H1 (cell line): ENCODE data around the gene GLUL. TPM values are rescaled to one million over a fixed set of nuclear protein-coding genes. Genes with fewer than 3 reads are reported as not detected.

Experiments
- CTCF ChIA-PET: fragments of 300-600 bp; sonication (Branson Sonifier 250); formaldehyde crosslinking; loops from one replicate; lab custom pipeline; 2021; ENCODE audit not compliant: partially characterized antibody; lab: Charles Lee
- POLR2A ChIA-PET: fragments of 300-600 bp; sonication (Branson Sonifier 250); formaldehyde crosslinking; loops from one replicate; lab custom pipeline; 2021; ENCODE audit warnings: inconsistent platforms; ENCODE audit not compliant: partially characterized antibody; lab: Charles Lee
- DNase-seq, 2 experiments: peaks; one replicate each; pipeline versions ENCODE4 v3.0.0 to v3.0.0-alpha.2; 2010 to 2022; ENCODE audit warnings: low spot score in 2 of 2, low read depth in 1 of 2, mixed read lengths in 1 of 2
- FAIRE-seq: peaks from 2 replicates; lab custom pipeline; 2011; peaks lifted over from hg19 to GRCh38; lab: Jason Lieb, UNC
- H2AFZ ChIP-seq: 2 replicates; pipeline ENCODE4 v1.8.1; 2012; ENCODE audit warnings: low read length, inconsistent platforms
- H2AK5ac ChIP-seq: 2 replicates; pipeline ENCODE4 v1.6.1; 2013; ENCODE audit warnings: low read depth, low read length
- H2BK120ac ChIP-seq: replicated peaks from 2 replicates; pipeline ENCODE3; 2013; ENCODE audit warnings: low read depth, low read length, inconsistent platforms
- H2BK12ac ChIP-seq: 2 replicates; pipeline ENCODE4 v1.6.1; 2013; ENCODE audit warnings: low read depth, low read length
- H2BK15ac ChIP-seq: 2 replicates; pipeline ENCODE4 v1.6.1; 2013; ENCODE audit warnings: low read length
- H2BK20ac ChIP-seq: 2 replicates; pipeline ENCODE4 v1.6.1; 2013; ENCODE audit warnings: low read length
- H2BK5ac ChIP-seq: 2 replicates; pipeline ENCODE4 v1.6.1; 2013; ENCODE audit warnings: low read depth, low read length
- H3K14ac ChIP-seq: 2 replicates; pipeline ENCODE4 v1.6.1; 2013; ENCODE audit warnings: inconsistent platforms; ENCODE audit not compliant: insufficient read length
- H3K18ac ChIP-seq: 2 replicates; pipeline ENCODE4 v1.6.1; 2013; ENCODE audit warnings: low read length; ENCODE audit errors: extremely low read depth
- H3K23ac ChIP-seq: 2 replicates; pipeline ENCODE4 v1.6.1; 2013; ENCODE audit warnings: inconsistent platforms; ENCODE audit not compliant: insufficient read length
- H3K23me2 ChIP-seq: 2 replicates; pipeline ENCODE4 v1.6.1; 2013; ENCODE audit warnings: low read depth, low read length
- H3K27ac ChIP-seq: 2 replicates; pipeline ENCODE4 v1.6.1; 2011; ENCODE audit warnings: low read depth, low read length, inconsistent platforms
- H3K27me3 ChIP-seq, 4 experiments: replicated peaks in 1 of 4; 1 replicate in 1 of 4; 2 replicates in 3 of 4; pipeline versions ENCODE4 v1.6.1 to v1.8.1; 2011 to 2013; ENCODE audit warnings: low read length in 3 of 4, mild to moderate bottlenecking in 3 of 4, inconsistent platforms in 2 of 4, mixed read lengths in 2 of 4, moderate library complexity in 1 of 4; ENCODE audit not compliant: control insufficient read depth in 3 of 4, insufficient read depth in 3 of 4; ENCODE audit errors: extremely low read depth in 1 of 4
- H3K36me3 ChIP-seq, 4 experiments: 2 replicates each; pipeline versions ENCODE4 v1.6.1 to v1.8.1; 2011 to 2013; ENCODE audit warnings: mild to moderate bottlenecking in 4 of 4, low read length in 3 of 4, moderate library complexity in 2 of 4, control low read depth in 1 of 4, inconsistent platforms in 1 of 4; ENCODE audit not compliant: insufficient read depth in 4 of 4, control insufficient read depth in 2 of 4
- H3K4ac ChIP-seq: replicated peaks from 2 replicates; pipeline ENCODE3; 2013; ENCODE audit warnings: low read length, low read depth, mixed read lengths, inconsistent platforms; ENCODE audit not compliant: insufficient read length
- H3K4me1 ChIP-seq, 4 experiments: replicated peaks in 1 of 4; 1 replicate in 1 of 4; 2 replicates in 3 of 4; pipeline versions ENCODE4 v1.6.1 to v1.8.1; 2011 to 2013; ENCODE audit warnings: low read length in 3 of 4, inconsistent platforms in 2 of 4, mixed read lengths in 1 of 4; ENCODE audit not compliant: insufficient read depth in 4 of 4, control insufficient read depth in 3 of 4
- H3K4me2 ChIP-seq, 2 experiments: 2 replicates each; pipeline versions ENCODE4 v1.6.1 to v1.8.1; 2011 to 2013; ENCODE audit warnings: low read depth in 2 of 2, low read length in 2 of 2, control low read depth in 1 of 2, inconsistent platforms in 1 of 2, mild to moderate bottlenecking in 1 of 2; ENCODE audit not compliant: insufficient read depth in 1 of 2
- H3K4me3 ChIP-seq, 4 experiments: fragments of 200-600, 300-600 bp in 1 of 4; sonication (generic), shearing (Covaris generic), sonication (Bioruptor Twin) in 1 of 4; 2 replicates each; pipeline versions ENCODE4 v1.5.1 to v1.8.1; 2011 to 2016; ENCODE audit warnings: low read length in 4 of 4, low read depth in 3 of 4, control low read depth in 2 of 4, inconsistent platforms in 2 of 4, mild to moderate bottlenecking in 2 of 4, mixed read lengths in 1 of 4, moderate library complexity in 1 of 4; ENCODE audit not compliant: insufficient read depth in 2 of 4; ENCODE audit errors: extremely low read depth in 1 of 4
- H3K56ac ChIP-seq: replicated peaks from 2 replicates; pipeline ENCODE3; 2013; ENCODE audit warnings: low read depth, mild to moderate bottlenecking, mixed read lengths, low read length, inconsistent platforms; ENCODE audit not compliant: insufficient read length
- H3K79me1 ChIP-seq: 2 replicates; pipeline ENCODE4 v1.6.1; 2013; ENCODE audit warnings: low read depth, low read length, control low read depth
- H3K79me2 ChIP-seq, 2 experiments: 2 replicates each; pipeline versions ENCODE4 v1.6.1 to v1.8.1; 2012 to 2013; ENCODE audit warnings: low read length in 2 of 2, mild to moderate bottlenecking in 2 of 2, inconsistent platforms in 1 of 2; ENCODE audit not compliant: insufficient read depth in 2 of 2, control insufficient read depth in 1 of 2
- H3K9ac ChIP-seq, 4 experiments: replicated peaks in 1 of 4; 1 replicate in 1 of 4; 2 replicates in 3 of 4; pipeline versions ENCODE4 v1.6.1 to v1.8.1; 2011 to 2013; ENCODE audit warnings: low read depth in 3 of 4, low read length in 3 of 4, control low read depth in 2 of 4, mild to moderate bottlenecking in 2 of 4, moderate library complexity in 2 of 4, inconsistent platforms in 1 of 4; ENCODE audit errors: extremely low read depth in 1 of 4
- H3K9me3 ChIP-seq, 2 experiments: 2 replicates each; pipeline versions ENCODE4 v1.6.1 to v1.8.1; 2012 to 2013; ENCODE audit warnings: mild to moderate bottlenecking in 2 of 2, moderate library complexity in 2 of 2, control low read depth in 1 of 2, inconsistent platforms in 1 of 2, low read depth in 1 of 2, low read length in 1 of 2, mixed read lengths in 1 of 2; ENCODE audit not compliant: insufficient read depth in 2 of 2
- H4K20me1 ChIP-seq, 2 experiments: replicated peaks in 1 of 2; 2 replicates each; pipeline versions ENCODE3 to v1.8.1; 2011 to 2013; ENCODE audit warnings: inconsistent platforms in 2 of 2, low read length in 2 of 2, mild to moderate bottlenecking in 1 of 2; ENCODE audit not compliant: insufficient read depth in 2 of 2, control insufficient read depth in 1 of 2
- H4K5ac ChIP-seq: 2 replicates; pipeline ENCODE4 v1.6.1; 2013; ENCODE audit warnings: low read length, low read depth, mixed read lengths, inconsistent platforms; ENCODE audit not compliant: insufficient read length
- H4K8ac ChIP-seq: 2 replicates; pipeline ENCODE4 v1.8.0; 2013; ENCODE audit warnings: mild to moderate bottlenecking, moderate library complexity, low read length, inconsistent platforms; ENCODE audit not compliant: insufficient read depth; ENCODE audit errors: extremely low read depth
- H4K91ac ChIP-seq: replicated peaks from 2 replicates; pipeline ENCODE3; 2013; ENCODE audit warnings: low read length, mixed read lengths, inconsistent platforms; ENCODE audit not compliant: insufficient read length
- ASH2L ChIP-seq: fragments of 200-600, 300-600 bp; sonication (generic); IDR thresholded peaks from one replicate; pipeline ENCODE4 v1.7.1; 2017; ENCODE audit warnings: low read length
- CBX5 ChIP-seq: fragments of 300-800, 300-1000 bp; sonication (generic); IDR thresholded peaks from 2 replicates; pipeline ENCODE4 v1.7.1; 2016; ENCODE audit warnings: antibody characterized with exemption, low read length, low read depth
- CEBPB ChIP-seq: IDR thresholded peaks from 2 replicates; pipeline ENCODE4 v1.6.1; 2012; ENCODE audit warnings: low read depth, low read length
- CHD1 ChIP-seq: IDR thresholded peaks from 2 replicates; pipeline ENCODE4 v1.6.1; 2012; ENCODE audit warnings: low read depth, low read length, improper control_type of control experiment
- CREB1 ChIP-seq: IDR thresholded peaks from 2 replicates; pipeline ENCODE4 v1.6.1; 2012; ENCODE audit warnings: inconsistent platforms
- MAFK ChIP-seq: IDR thresholded peaks from 2 replicates; pipeline ENCODE4 v1.6.1; 2012; ENCODE audit warnings: low read depth, mild to moderate bottlenecking, improper control_type of control experiment, low read length
- RAD21 ChIP-seq, 2 experiments: IDR thresholded peaks in 1 of 2; conservative IDR thresholded peaks in 1 of 2; 2 replicates each; pipeline ENCODE4 v1.6.1; 2011; ENCODE audit warnings: low read depth in 2 of 2, low read length in 2 of 2, improper control_type of control experiment in 1 of 2, inconsistent platforms in 1 of 2, mild to moderate bottlenecking in 1 of 2, moderate library complexity in 1 of 2
- SIX5 ChIP-seq: IDR thresholded peaks from 2 replicates; pipeline ENCODE4 v1.6.1; 2011; ENCODE audit warnings: mild to moderate bottlenecking, low read depth, low read length
- SRF ChIP-seq: IDR thresholded peaks from 2 replicates; pipeline ENCODE4 v1.6.1; 2011; ENCODE audit warnings: mild to moderate bottlenecking, low read depth, low read length, moderate library complexity
- WGBS, 2 experiments: shearing (Covaris generic) in 1 of 2; methylation state at CpG; one replicate each; pipeline versions ENCODE4 v1.1.6 to v1.1.7; 2013 to 2015; ENCODE audit warnings: low lambda C conversion rate in 2 of 2, mixed read lengths in 2 of 2, inconsistent platforms in 1 of 2, low coverage in 1 of 2, missing lambda C conversion rate in 1 of 2; ENCODE audit not compliant: insufficient replicate concordance in 2 of 2, insufficient coverage in 1 of 2, insufficient read length in 1 of 2; ENCODE audit errors: extremely low coverage in 1 of 2, missing lambda C conversion rate in 1 of 2; 5-methylcytosine and 5-hydroxymethylcytosine counted together
- polyA plus RNA-seq, 7 experiments: library from polyadenylated mRNA; depleted of rRNA in 3 of 7; stranded (reverse) in 5 of 7; unstranded in 2 of 7; fragments of >200 nt in 5 of 7; fragments of 200-250 nt in 2 of 7; gene quantifications; 1 replicate in 5 of 7; 2 replicates in 1 of 7; 4 replicates in 1 of 7; pipeline versions ENCODE4 v1.2.1 to v1.2.3, GENCODE V29; 2011 to 2013; ENCODE audit warnings: missing spikeins in 2 of 7, mixed read lengths in 2 of 7
- total RNA-seq: library from RNA; stranded (reverse); fragmentation: NEBNext Ultra II Directional; extraction: Animal tissue kit (Norgen Biotek cat#: 25700); gene quantifications from 2 replicates; pipeline ENCODE4 v1.2.1, GENCODE V29; 2021

Gene GLUL
- total and polyA plus RNA-seq, 2 of the 8 experiments (the other 6 are each of a cell fraction or from before 2014, with no cell fraction given) = 261 to 453 TPM

- H4K20me1 ChIP-seq = no peaks in the 10 kb centered on the region
- no peaks in the 10 kb centered on the region for H3K36me3 ChIP-seq
- H3K4ac ChIP-seq = no peak overlapping the region
- no peak overlapping the region for H3K4me2 ChIP-seq
- DNase-seq = no peak
- no peak overlapping the region for H2BK20ac ChIP-seq
- TF ChIP-seq RAD21 (IDR thresholded peaks at IDR 0.05 in 1 of 2, conservative IDR thresholded peaks at IDR 0.05 in 1 of 2; ENCODE audit: low read depth in 2 of 2, low read length in 2 of 2) (no peak), CREB1 (no peak), ASH2L (no peak), SRF (no peak), CBX5 (no peak), SIX5 (no peak), MAFK (no peak), CHD1 (no peak), CEBPB (no peak)
- no peak overlapping the region for H3K14ac ChIP-seq
- H2BK5ac ChIP-seq = no peak overlapping the region
- H3K56ac ChIP-seq = no peak overlapping the region
- no peak overlapping the region for H2AFZ ChIP-seq
- no peak overlapping the region for H3K18ac ChIP-seq
- no peak overlapping the region for H2AK5ac ChIP-seq
- no peaks in the 10 kb centered on the region for H3K27me3 ChIP-seq
- no peak overlapping the region for H3K9ac ChIP-seq
- no peak overlapping the region for H2BK12ac ChIP-seq
- no peak overlapping the region for H2BK120ac ChIP-seq
- ChIA-PET POLR2A (no interaction called here), CTCF (interaction anchor here (0.9 kb wide), 1 partner anchor 73 kb away, joined by 3 read pairs; no protein-coding TSS in a partner anchor)
- no peaks in the 10 kb centered on the region for H3K79me2 ChIP-seq
- WGBS, 2 experiments = 88% methylated on average over 1 of the region's 1 CpG; no CpG with 5 or more reads in 1 of the 2 experiments
- no peak overlapping the region for H4K5ac ChIP-seq
- FAIRE-seq = no peak
- no peaks in the 10 kb centered on the region for H3K79me1 ChIP-seq
- no peak overlapping the region for H4K8ac ChIP-seq
- H4K91ac ChIP-seq = no peak overlapping the region
- H3K23me2 ChIP-seq = no peaks in the 10 kb centered on the region
- no peak overlapping the region for H3K27ac ChIP-seq
- no peaks in the 10 kb centered on the region for H3K9me3 ChIP-seq
- no peak overlapping the region; the same call in 1 of the 2 replicates for H2BK15ac ChIP-seq
- peaks cover 0 to 5% (median 0%) of the 10 kb centered on the region in 4 experiments; a peak in 2 of 7 replicates for H3K4me1 ChIP-seq
- H3K23ac ChIP-seq = no peak overlapping the region
- H3K4me3 ChIP-seq = no peak overlapping the region
Measured at GRCh38 chr1:182351790-182352364, 39.7 kb downstream of the GLUL start.
